Stimulated activated CD4-positive, alpha-beta T cell treated with anti-CD3 and anti-CD28 coated beads, Interleukin-12 subunit alpha, Interleukin-12 subunit beta, amount 100 ng/mL, for 24 hours (primary cell): ENCODE measurements around the gene GAPDH.
"Not testable (repeated sequence)": the region's sequence is repeated elsewhere in the genome, so short reads cannot be mapped to it uniquely, and the experiment has no call there.

Experiments used
- DNase-seq, 2 experiments: peaks; one replicate each; pipeline ENCODE4 v3.0.0-alpha.2; 2020; ENCODE audit warnings: low read depth in 2 of 2

GAPDH gene

DNA sequence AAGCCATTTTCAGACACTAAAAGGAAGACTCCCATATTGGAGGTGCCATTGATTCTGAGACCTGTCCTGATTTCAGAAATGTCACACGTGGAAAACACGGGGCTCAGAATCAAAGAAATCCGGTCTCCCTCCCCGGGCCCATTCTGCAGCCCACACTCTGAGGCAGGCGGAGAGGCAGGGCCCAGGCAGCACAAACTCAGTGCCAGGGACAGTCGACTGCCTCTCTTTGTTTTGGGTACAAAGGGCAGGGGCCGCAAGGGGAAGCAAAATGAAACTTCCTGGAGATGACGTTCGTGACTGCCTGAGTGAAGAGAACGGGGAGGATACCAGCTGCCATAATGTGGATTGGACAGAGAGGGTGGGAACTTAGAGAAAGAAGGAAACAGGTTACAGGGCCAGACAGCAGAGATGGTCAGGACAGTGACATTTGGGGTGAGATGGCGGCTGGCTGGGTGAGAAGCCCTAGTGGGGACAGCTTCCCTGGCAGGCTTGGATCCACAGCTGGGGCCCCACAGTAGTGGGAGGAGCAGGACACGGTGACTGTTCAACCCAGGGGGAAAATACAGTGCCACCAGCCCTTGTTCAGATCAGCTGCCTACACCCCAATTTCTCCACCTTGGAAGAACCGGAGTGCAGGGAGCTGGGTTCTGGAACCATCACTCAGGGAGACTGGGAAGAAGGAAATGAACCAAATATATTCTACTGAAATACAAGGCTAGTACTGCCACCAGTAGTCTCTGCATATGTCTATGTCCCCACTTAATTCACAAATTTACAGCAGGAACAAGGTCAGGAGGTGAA is 8.1 kb downstream of the GAPDH start:
- no peak for DNase-seq

DNA sequence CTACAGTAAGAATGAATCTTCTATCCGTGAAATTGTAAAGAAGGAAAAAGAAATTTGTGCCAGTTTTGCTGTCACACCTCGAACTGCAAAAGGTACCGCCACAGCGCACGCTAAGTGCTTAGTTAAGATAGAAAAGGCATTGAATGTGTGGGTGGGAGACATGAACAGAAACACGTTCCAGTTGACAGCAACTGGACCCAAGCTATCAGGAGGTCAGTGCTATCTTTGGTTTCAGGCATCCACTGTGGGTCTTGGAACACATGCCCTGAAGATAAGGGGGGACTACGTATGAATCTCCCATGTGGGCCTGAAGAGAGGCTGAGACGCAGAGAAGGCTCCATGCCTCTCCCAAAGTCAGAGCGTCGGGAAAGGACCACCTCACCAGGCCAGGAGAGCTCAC is 11.7 kb downstream of the GAPDH start:
- no peak for DNase-seq

DNA sequence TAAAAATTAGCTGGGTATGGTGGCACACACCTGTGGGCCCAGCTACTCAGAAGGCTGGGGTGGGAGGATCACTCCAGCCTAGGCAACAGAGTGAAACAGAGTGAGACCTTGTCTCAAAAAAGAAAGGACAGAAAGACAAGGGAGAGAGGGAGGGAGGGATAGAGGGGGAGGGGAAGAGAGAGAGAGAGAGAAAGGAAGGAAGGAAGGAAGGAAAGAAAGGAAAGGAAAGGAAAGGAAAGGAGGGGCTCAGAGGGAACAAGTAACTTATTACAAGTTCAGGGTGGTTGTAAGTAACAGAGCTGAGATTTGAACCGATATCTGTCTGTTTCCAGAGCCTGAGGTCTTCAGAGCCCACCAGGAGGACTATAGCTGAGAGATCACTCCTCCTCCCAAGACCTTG is 13.2 kb downstream of the GAPDH start:
- DNase-seq, result no peak

DNA sequence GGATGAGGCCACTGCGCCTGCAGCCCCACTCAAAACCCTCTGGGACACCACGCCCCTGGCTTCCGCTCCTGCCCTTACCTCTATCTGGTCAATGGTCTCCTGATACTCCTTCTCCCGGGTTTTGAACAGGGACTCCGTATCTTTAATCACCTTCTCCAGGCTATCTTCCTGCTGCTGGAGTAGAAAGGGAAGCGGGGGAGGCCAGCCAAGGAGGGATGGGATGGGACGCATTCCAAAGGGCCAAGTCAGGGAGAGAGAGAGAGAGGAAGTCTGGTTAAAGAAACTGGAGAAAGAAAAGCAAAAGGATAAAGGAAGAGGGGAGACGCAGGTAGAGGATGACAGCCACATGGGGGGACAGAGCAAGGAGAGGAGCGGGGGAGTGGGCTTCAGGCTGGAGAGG is 13.7 kb downstream of the GAPDH start:
- no peak for DNase-seq

DNA sequence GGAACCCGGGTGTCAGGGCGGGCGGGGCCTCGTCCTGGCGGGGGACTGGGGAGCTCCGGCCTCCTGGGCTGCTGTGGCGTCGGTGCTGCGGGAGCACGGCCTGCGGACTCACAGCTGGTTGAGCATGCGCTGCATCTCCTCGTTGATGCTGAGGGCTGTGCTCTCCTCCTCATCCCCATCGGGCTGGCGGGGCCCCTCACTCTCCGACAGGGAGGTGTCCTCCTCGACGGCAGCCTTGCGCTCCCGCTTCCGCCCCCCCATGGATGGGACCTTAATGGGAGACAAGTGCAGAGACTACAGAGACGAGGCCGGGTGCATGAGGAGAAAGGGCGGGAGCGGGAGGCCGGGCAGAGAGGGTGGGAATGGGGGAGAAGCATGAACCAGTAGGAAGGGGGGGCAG is 14.2 kb downstream of the GAPDH start:
- no peak for DNase-seq

DNA sequence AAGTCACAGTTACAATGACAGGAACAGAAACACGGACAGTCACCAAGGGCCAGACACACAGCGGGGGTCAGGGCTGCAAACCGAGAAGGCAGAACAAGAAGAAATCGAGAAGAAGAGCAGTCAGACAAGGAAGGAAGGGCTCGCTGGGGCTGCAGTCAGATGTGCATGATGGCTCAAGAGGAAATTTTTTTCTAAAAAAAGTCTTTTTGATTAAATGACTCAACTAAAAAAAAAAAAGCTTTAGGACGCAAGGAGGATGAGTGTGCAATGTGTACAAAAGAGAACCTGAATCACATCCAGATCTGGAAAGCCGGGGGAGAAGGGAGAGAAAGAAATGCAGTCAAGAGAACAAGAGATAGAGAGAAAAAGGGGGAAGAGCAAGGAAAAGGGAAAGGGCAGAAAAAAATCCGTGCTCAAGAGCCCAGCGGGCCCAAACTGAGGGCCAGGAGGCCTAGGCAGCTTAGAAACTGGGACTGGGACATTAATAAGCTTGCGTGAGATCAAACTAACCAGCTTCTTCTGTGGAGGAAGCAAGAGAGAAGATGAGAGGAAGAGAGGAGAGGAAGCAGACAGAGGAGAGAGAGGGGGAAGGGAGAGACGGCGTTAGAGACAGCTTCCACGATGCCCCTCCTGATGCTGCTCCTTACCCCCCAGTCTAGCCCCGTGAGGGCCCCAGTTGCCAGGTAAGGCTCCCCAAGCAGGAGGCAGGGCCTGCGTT is 14.8 kb downstream of the GAPDH start:
- no peak for DNase-seq

DNA sequence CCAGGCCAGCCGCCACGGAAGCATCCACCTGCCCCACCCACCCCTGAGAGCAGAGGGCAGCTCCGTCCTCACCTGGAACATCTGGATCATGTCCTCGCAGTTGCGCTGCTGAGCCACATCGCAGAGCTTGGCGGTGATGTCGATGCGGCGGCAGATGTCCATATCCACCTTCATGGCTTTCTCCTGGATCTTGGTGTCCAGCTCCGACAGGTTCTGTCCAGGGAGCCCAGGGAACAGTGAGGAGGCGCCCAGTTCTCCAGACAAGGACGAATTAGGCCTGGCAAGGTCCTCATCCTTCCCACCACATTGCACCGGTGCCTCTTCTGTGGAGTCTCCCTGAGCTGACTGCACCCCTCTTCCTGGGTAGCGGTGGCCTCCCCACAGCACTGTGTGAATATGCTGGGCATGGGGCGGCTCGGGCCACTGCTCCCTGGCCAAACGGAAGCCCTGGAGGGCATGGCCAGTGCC is 15.4 kb downstream of the GAPDH start:
- no peak for DNase-seq

DNA sequence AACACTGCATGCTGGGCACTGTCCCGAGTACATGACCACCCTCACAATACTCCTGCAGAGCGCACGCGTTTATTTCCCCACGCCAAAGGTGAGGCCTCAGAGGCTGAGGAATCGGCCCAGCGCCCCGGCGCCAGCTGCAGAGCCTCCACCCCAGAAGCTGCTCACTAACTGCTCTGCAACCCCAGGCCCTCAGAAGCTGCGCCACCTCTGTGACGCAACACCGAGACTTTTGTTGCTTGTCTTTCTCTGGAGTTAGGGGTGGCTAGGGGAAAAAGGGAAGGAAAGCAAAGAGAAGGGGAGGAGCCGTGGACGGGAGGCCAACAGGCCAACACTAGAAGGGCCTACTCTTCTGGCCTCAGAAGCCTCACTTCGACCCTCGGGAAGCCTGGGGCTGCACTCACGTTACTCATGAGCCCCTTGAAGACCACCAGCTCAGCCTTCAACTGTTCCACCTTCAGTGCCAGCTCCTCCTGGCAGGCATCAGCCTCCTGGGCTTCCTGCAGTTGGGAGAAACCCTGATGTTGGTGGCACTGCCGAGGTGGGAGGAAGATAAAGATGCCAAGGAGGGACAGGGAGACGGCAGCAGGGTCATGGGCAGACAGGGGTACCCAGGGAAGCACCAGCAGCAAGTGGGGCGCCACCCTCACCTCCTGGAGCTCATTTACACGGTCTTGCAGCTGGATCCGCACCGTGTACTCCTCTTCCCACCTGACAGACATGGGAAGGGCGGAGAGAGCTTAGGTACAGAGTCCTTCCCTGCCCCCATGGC is 16.2 kb downstream of the GAPDH start:
- no peak for DNase-seq

DNA sequence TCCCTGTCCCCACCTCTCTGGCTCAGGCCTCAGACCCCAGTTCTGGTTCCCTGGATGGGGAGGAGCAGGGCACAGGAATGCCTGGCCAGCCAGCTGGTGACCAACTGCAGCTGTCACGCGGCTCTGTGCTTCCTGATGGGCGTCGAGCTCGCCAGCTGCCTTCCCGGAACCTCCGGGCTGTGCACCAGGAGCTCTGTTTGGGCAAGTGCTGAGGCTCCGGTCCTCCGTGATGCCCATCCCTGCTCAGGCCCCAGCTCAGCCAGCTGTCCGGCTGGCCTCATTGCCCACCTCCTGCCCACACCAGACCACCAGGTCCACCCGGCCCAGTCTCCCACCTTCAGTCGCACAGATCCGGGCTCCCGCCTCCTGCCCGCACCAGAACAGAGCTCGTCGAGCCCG is 16.7 kb downstream of the GAPDH start:
- no peak for DNase-seq

DNA sequence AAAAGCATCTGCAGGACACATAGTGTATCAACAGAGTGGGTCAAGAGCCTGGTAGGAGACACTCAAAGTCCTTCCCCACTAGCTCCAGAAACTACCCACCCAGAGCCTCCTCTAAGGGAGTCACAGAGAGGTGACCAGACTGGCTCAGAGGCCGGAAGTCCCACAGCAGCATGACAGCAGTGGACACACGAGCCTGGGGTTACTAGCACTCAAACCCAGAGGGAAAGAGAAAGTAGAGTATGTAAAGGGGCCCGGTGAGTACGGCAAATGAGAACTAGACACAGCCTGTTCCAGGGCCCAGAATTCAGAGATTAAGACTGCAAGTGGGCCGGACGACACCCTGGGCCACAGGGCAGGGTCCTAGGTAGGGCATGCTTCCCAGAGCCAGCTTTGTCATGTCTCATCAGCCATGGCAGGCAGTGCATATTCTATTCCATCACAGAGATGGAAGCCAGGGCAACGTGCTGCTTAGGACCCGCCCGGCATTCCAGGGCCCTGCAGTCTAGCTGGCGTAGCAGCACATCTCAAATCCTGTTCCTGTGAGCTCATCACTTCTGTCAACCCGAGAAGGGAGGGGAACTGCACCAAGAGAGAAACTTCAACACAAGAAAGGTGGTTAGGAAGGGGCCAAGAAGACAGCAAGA is 17.3 kb downstream of the GAPDH start:
- DNase-seq, result no peak

DNA sequence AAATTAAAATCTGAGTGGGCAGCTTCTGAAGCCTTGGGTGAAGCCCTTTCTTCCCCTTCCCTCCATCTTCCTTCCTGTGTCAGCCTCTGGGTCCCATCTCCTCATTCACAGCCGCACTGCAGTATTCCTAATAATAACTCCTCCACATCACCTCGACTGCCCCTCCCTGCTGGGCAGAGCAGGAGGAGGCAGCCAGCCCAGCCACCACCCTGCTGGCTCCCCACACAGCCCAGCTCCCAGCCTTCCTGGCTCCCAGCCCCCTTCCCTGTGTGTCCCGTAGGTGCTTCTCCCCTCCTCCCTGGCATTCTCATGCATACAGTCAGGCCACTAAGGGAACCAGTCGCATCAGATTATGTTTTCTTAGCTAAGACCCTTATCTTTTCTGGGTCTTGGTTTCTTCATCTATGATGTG is 17.8 kb downstream of the GAPDH start:
- no peak for DNase-seq

DNA sequence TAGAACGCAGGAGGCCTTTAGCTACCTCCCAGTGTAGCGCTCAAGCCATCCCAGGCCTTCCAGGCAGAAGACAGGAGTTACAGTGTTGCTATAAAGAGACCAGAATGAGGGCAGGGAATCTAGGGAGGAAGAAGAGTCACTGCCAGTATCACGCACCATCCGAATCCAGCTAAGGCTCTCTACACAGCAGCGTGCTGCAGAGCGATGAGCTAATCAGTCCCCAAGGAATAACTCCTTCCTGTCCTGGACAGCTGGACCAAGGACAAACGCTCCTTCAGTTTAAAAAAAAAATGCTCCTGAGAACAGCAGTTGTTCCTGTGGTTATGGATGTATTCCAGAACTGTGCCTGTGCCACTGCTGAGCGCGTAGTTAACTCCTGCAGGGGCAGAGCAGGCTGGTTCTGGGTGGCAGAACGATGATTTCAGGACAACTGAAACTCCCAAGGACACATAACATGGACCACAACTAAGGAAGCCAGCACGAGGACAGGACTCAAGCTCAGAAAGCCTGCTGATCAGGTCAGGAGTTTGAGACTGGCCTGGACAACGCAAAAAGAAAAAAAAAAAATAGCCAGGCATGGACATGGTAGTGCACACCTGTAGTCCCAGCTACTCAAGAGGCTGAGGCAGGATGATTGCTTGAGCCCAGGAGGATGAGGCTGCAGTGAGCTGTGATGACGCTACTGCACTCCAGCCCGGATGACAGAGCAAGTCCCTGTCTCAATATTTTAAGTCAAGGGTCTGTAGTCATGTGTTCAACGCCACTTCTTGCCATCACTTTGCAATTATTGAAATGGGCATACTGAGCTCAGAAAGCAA is 18.9 kb downstream of the GAPDH start:
- DNase-seq, result no peak

DNA sequence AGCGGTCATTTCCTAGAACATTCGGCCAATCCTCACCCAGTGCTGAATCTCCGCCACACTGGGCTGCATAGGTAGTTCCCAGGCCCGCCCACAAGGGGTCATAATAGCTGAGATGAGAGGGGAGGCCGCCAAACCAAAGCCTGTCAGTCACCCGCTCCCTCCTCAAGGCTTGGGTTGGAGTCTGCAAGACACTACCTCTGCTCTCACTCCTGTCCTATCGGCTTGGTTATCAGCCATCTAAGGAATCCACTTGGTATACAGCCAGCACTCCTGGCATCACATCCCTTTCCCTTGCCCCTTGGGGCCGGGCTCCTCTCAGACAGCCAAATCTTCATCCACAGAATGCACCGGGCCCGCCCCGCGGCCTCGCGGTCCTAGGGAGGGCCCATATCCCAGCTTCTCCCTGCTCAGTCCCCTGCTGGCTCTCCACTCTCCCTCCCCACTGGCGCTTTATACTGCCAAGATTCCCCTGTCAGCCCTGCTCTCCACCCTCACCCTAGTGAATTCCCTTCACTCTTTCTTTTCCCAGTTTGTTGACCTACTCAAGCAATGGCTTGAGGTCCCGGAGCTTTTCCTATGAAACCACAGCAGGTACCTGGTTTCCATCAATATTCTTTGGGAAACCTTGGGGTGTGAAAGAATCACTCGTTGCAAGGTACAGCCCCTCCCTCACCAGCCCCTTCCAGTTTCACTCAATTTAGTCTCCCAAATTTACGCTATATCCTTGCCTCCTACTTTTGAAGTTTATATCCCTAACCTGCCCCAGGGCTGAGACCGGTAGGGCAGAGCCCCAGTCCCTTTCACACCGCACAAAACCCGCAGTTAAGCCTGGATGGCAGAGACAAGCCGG is 20.1 kb downstream of the GAPDH start:
- peak in 1 of 2 experiments; percentile 78 for DNase-seq

DNA sequence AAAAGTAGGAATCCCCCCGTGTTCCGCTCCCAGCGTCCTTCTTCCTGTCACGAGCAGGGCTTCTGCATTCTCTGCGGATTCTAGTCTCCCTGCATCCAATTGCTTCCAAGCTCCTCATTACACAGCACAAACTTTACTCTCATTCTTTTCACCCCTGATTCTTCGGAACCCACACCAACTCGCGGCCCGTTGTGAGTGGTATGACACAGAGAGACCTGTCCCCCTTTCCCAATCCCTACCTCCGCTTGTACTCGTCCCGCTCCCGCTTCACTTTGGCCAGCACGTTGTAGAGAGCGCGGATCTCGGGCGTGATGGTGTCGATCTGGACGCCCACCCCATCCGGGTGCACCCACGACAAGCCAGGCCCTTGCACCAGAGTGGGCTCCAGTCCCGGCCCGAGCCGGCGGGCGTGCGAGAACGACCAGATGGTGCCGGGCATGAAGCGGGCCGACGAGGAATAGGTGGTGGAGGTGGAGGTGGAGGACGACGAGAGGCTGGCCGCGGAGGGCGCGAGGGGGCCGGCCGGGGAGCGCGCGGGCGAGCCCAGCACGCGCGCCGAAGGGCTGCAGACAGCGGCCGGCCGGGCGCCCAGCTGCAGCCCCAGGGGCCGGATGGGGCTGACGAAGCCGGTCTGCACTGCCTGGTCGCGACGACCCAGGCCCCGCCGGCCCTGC is 20.8 kb downstream of the GAPDH start:
- DNase-seq, result no peak

DNA sequence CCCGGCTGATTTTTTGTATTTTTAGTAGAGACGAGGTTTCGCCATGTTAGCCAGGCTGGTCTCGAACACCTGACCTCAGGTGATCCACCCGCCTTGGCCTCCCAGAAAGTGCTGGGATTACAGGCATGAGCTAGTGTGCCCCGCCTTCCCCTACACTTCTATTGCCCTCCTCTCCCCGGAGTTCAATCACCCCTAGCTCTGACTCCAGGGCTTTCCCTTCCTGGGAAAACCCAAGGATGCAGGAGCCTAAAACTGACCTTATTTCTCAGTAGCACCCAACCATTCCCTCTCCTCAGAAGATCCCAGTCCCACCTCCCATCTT is 22.1 kb downstream of the GAPDH start:
- not testable (repeated sequence) for DNase-seq

DNA sequence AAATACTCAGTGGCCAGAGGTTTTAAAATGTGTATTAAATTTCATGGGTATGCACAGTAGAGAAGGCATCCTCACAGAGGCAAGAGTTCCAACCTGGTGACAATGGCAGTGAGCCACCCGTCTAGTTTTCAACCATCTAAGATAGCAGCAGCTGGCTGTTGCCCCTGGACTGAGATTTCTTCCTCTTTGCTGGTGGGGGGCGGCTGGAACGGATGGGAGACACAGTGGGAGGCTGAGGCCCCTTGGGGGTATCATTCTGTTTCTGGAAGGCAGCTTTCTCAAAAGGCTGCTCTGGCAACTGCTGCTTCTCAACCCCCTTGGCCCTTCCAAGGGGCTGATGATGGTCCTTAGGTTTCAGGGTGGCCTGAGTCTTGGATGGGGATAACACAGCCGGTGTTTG is 22.5 kb downstream of the GAPDH start:
- DNase-seq, result no peak

DNA sequence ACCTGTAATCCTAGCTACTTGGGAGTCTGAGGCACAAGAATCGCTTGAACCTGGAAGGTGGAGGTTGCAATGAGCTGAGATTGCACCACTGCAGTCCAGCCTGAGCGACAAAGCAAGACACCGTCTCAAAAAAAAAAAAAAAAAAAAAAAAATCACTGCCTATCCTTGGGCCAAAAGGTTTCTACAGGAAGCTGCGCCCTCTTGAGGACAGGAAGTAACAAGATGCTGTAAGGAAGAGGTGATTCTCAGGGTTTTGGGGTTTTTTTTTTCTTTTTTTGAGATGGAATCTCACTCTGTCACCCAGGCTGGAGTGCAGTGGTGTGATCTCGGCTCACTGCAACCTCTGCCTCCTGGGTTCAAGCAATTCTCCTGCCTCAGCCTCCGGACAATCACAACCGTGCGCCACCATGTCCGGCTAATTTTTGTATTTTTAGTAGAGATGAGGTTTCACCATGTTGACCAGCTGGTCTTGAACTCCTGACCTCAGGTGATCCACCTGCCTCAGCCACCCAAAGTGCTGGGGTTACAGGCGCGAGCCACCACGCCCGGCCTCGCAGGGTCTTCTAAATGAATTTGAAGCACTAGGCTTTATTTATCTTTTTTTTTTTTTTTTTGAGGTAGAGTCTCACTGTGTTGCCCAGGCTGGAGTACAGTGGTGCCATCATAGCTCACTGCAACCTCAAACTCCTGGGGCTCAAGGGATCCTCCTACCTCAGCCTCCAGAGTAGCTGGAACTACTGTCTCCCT is 23.9 kb downstream of the GAPDH start:
- DNase-seq, result not testable (repeated sequence)

DNA sequence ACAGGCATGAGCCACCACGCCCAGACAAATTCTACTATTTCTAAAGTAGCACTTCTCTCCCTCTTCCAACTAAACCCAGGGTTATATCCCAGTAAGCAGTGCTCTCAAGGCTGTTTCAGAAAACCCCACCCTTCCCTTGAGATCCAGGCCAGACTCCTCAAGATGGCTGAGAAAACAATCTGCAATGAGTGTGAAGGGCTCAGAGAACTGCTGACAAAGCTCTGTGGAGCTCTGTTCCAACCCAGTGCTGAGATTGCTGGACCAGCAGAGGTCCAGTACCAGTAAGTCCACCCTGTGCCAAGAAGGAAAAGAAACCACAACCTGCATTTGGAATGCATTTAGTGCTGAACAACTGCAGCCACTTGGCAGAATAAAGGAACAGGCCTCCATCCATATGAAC is 25.2 kb downstream of the GAPDH start:
- no peak for DNase-seq
